Parathyroid adenoma (tissue), 2 donors: ENCODE data around the gene HLX.

ENCODE experiments used
- H2AFZ ChIP-seq: fragments of 300-600 bp; sonication (generic); one replicate; pipeline ENCODE4 v1.7.0; 2017; ENCODE audit warnings: antibody characterized with exemption, mild to moderate bottlenecking
- H3K27ac ChIP-seq: fragments of 300-600 bp; sonication (generic); one replicate; pipeline ENCODE4 v1.7.0; 2017
- H3K27me3 ChIP-seq: fragments of 300-600 bp; sonication (generic); one replicate; pipeline ENCODE4 v1.7.0; 2017; ENCODE audit warnings: low read length; ENCODE audit not compliant: control insufficient read depth, insufficient read depth
- H3K36me3 ChIP-seq: fragments of 300-600 bp; sonication (generic); one replicate; pipeline ENCODE4 v1.7.0; 2017; ENCODE audit warnings: low read length; ENCODE audit not compliant: control insufficient read depth, insufficient read depth
- H3K4me1 ChIP-seq: fragments of 300-600 bp; sonication (generic); one replicate; pipeline ENCODE4 v1.7.0; 2017; ENCODE audit warnings: control low read depth
- H3K4me2 ChIP-seq: fragments of 300-600 bp; sonication (generic); one replicate; pipeline ENCODE4 v1.7.0; 2017; ENCODE audit warnings: low read length
- H3K4me3 ChIP-seq: fragments of 300-600 bp; sonication (generic); one replicate; pipeline ENCODE4 v1.7.0; 2017; ENCODE audit warnings: low read depth, low read length
- H3K79me2 ChIP-seq: fragments of 300-600 bp; sonication (generic); one replicate; pipeline ENCODE4 v1.7.0; 2017; ENCODE audit warnings: control low read depth
- H3K9ac ChIP-seq: fragments of 300-600 bp; sonication (generic); one replicate; pipeline ENCODE4 v1.7.0; 2017; ENCODE audit warnings: mild to moderate bottlenecking
- H3K9me3 ChIP-seq: fragments of 300-600 bp; sonication (generic); one replicate; pipeline ENCODE4 v1.7.0; 2017; ENCODE audit warnings: low read length; ENCODE audit not compliant: control insufficient read depth
- CTCF ChIP-seq: fragments of 300-600 bp; sonication (generic); IDR thresholded peaks from one replicate; pipeline ENCODE4 v1.7.0; 2017; ENCODE audit warnings: antibody characterized with exemption, mild to moderate bottlenecking
- donor health status: primary hyperparathyroidism.

The HLX gene

DNA sequence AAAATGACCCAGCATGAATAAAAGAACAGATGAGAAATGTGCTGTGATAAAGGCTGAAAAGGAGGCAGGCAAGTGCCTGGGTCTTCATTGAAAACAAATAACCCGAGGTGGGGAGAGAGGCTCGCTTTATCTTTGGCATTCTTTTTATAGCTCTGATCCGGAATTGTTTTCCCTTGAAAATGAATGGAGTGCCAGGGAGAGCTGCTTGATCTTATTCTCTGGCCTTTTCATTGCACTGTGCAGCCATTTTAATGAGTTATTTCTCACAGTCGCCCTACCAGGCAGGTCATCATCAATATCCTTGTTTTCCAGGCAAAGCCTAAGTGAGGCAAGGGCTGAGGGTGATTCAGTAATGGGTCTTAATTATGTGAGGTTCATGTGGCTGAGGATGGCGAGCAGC is 39.8 kb upstream of the HLX start:
- no peaks in the 10 kb centered on the region for H3K4me1 ChIP-seq
- TF ChIP-seq CTCF = no peak

GRCh38 chr1:220841293-220841692 is 38.0 kb upstream of the HLX start:
- Histone ChIP-seq H3K9me3 (no peaks in the 10 kb centered on the region), H3K36me3 (no peaks in the 10 kb centered on the region), H3K4me2 (no peak overlapping the region), H2AFZ (no peak overlapping the region), H3K27ac (no peak overlapping the region), H3K27me3 (no peaks in the 10 kb centered on the region), H3K9ac (no peak overlapping the region), H3K4me3 (no peak overlapping the region), H3K79me2 (no peaks in the 10 kb centered on the region), H3K4me1 (no peaks in the 10 kb centered on the region)
- no peak for TF ChIP-seq CTCF

More for the DNA sequence above, 39.8 kb upstream of the HLX start:
- Histone ChIP-seq H3K79me2 (no peaks in the 10 kb centered on the region), H3K27me3 (no peaks in the 10 kb centered on the region), H3K4me3 (no peak overlapping the region), H2AFZ (no peak overlapping the region), H3K4me2 (no peak overlapping the region), H3K9me3 (no peaks in the 10 kb centered on the region), H3K36me3 (no peaks in the 10 kb centered on the region), H3K9ac (no peak overlapping the region), H3K27ac (no peak overlapping the region)

DNA sequence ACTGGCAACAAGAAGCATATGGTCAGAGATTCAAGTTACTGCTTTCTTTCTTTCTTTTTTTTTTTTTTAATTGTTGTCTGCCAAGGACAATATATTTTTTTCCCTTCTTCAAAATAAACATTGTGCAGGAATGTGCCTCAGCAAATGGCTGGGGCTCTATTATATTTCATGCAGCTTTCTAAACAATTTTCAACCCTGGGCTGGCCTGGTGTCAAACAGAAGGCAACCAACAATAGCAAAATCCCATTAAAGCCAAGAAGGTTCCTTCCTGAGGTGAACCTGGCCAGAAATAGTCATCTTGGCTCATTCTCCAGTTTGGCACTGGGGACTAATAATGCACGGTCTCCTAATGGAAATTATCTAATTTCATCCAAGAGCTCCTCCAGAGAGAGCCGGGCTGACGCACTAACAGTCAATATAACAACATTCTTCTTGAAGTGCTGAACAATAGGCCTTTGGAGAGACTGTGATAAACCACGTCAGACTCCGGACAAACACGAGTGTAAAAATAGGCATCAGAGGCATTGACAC is 35.7 kb upstream of the HLX start:
- no peak for TF ChIP-seq CTCF
- Histone ChIP-seq H3K4me2 (no peak overlapping the region), H2AFZ (no peak overlapping the region), H3K27me3 (no peaks in the 10 kb centered on the region), H3K9me3 (no peaks in the 10 kb centered on the region), H3K4me3 (no peak overlapping the region), H3K4me1 (no peaks in the 10 kb centered on the region), H3K79me2 (no peaks in the 10 kb centered on the region), H3K9ac (no peak overlapping the region), H3K36me3 (no peaks in the 10 kb centered on the region), H3K27ac (peak overlapping the region; percentile 36)

GRCh38 chr1:220852408-220852807 is 26.8 kb upstream of the HLX start:
- Histone ChIP-seq H3K36me3 (no peaks in the 10 kb centered on the region), H3K4me3 (no peak overlapping the region), H3K4me1 (no peaks in the 10 kb centered on the region), H2AFZ (no peak overlapping the region), H3K27me3 (no peaks in the 10 kb centered on the region), H3K27ac (no peak overlapping the region), H3K4me2 (no peak overlapping the region), H3K9me3 (peaks cover 3% of the 10 kb centered on the region), H3K9ac (no peak overlapping the region), H3K79me2 (no peaks in the 10 kb centered on the region)
- TF ChIP-seq CTCF = no peak

DNA sequence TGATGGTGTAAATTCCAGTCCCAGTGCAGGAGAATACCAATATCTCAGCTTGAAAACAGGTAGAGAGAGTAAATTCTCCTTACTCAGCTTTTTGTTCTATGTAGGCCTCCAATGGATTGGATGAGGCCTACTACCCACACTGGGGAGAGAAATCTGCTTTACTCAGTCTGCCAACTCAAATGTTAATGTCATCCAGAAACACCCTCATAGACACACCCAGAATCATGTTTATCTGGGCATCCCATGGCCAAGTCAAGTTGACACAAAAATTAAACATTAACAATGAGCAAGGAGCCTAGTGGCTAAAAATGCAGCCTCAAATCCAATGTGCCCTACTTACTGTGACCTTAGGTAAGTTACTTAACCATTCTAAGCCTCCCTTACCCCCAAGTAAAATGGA is 6.9 kb upstream of the HLX start:
- no peak overlapping the region for H2AFZ ChIP-seq
- no peaks in the 10 kb centered on the region for H3K9me3 ChIP-seq
- TF ChIP-seq CTCF = no peak
- H3K27me3 ChIP-seq = no peaks in the 10 kb centered on the region
- no peaks in the 10 kb centered on the region for H3K36me3 ChIP-seq
- H3K4me2 ChIP-seq = no peak overlapping the region
- H3K4me1 ChIP-seq = no peaks in the 10 kb centered on the region
- H3K4me3 ChIP-seq = no peak overlapping the region
- no peaks in the 10 kb centered on the region for H3K79me2 ChIP-seq
- H3K27ac ChIP-seq = no peak overlapping the region
- no peak overlapping the region for H3K9ac ChIP-seq
